ENCODE measurements around the gene C1QBP.

C1QBP gene, protein sequence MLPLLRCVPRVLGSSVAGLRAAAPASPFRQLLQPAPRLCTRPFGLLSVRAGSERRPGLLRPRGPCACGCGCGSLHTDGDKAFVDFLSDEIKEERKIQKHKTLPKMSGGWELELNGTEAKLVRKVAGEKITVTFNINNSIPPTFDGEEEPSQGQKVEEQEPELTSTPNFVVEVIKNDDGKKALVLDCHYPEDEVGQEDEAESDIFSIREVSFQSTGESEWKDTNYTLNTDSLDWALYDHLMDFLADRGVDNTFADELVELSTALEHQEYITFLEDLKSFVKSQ

DNA sequence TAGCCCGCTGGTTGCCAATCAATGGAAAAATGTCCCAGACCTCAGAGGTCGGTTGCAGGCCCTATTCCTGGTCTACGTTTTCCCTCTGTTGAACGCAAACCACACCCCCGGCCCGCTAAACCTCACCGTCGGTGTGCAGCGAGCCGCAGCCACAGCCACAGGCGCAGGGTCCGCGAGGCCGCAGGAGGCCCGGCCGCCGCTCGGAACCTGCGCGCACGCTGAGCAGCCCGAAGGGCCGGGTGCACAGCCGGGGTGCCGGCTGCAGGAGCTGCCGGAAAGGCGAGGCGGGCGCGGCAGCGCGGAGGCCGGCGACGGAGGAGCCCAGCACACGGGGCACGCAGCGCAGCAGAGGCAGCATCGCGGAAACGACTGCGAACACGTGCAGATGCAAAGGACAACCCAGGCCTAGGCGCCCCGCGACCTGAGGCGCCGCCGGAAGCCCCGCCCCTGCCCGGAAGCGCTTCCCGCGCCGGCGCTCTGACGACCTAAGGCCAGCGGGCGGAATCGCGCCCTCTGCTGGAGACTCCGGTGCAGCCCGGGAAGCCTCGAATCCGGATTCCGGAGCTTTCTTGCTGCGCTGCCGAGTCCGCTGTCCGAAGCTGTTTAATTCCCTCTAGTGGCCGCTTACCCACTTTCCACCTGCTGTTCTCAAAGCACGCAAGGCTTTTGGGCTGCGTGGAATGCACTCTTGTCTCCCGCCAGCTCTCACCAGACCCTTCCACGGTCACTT is at the start of gene C1QBP:
C1QBP (minus strand) TSS at position 440 of the 730 bp plus-strand sequence; CDS start at position 358, 82 bp downstream.
- Histone ChIP-seq H3K9me2 (replicated peaks; ENCODE audit: insufficient read depth, low read length) (no peaks in the 10 kb centered on the region), H3K4me1 (ENCODE audit: low read length) (peaks cover 10% of the 10 kb centered on the region), H3K36me3 (replicated peaks; ENCODE audit: insufficient read depth, low read length) (peaks cover 7% of the 10 kb centered on the region), H3K79me2 (ENCODE audit: low read length) (peaks cover 51% of the 10 kb centered on the region), H2AFZ (ENCODE audit: low read length) (peak within 1 kb of the TSS; percentile 80), H3K4me2 (ENCODE audit: low read depth, low read length) (peak within 1 kb of the TSS; percentile 80), H3F3A (ENCODE audit: insufficient read depth, low read length) (peaks cover 2% of the 10 kb centered on the region), H3K4me3 (ENCODE audit: low read length) (peak within 1 kb of the TSS; percentile 76), H3K9ac (ENCODE audit: low read length) (peak within 1 kb of the TSS; percentile 74), H3K27me3 (replicated peaks; ENCODE audit: insufficient read depth, low read length) (no peaks in the 10 kb centered on the region), H3K27ac (ENCODE audit: low read length) (peak within 1 kb of the TSS; percentile 50; the same call in 1 of the 2 replicates), H4K20me1 (ENCODE audit: insufficient read depth, low read length) (no peaks in the 10 kb centered on the region), H3K9me3 (replicated peaks; ENCODE audit: insufficient read depth, low read length) (no peaks in the 10 kb centered on the region)
- peak; percentile 97 for DNase-seq
- no peak for TF ChIP-seq EZH2 (optimal IDR thresholded peaks at IDR 0.05; ENCODE audit: low read depth, low read length)
- TF ChIP-seq, protein P1, sequence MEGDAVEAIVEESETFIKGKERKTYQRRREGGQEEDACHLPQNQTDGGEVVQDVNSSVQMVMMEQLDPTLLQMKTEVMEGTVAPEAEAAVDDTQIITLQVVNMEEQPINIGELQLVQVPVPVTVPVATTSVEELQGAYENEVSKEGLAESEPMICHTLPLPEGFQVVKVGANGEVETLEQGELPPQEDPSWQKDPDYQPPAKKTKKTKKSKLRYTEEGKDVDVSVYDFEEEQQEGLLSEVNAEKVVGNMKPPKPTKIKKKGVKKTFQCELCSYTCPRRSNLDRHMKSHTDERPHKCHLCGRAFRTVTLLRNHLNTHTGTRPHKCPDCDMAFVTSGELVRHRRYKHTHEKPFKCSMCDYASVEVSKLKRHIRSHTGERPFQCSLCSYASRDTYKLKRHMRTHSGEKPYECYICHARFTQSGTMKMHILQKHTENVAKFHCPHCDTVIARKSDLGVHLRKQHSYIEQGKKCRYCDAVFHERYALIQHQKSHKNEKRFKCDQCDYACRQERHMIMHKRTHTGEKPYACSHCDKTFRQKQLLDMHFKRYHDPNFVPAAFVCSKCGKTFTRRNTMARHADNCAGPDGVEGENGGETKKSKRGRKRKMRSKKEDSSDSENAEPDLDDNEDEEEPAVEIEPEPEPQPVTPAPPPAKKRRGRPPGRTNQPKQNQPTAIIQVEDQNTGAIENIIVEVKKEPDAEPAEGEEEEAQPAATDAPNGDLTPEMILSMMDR (IDR thresholded peaks at IDR 0.05; ENCODE audit: low read length) = peak; percentile 96

DNA sequence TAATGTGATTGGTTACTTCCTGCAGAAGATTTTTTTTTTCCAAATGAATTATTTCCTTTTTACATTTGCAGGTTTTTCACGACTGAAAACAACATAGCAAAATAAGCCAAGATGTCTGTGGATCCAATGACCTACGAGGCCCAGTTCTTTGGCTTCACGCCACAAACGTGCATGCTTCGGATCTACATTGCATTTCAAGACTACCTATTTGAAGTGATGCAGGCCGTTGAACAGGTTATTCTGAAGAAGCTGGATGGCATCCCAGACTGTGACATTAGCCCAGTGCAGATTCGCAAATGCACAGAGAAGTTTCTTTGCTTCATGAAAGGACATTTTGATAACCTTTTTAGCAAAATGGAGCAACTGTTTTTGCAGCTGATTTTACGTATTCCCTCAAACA is 49.8 kb upstream of the C1QBP start:
- H3K4me2 ChIP-seq (ENCODE audit: low read depth, low read length) = no peak overlapping the region
- peaks cover 8% of the 10 kb centered on the region; the same call in 1 of the 2 replicates for H3F3A ChIP-seq (ENCODE audit: insufficient read depth, low read length)
- H3K9me3 ChIP-seq (replicated peaks; ENCODE audit: insufficient read depth, low read length) = no peaks in the 10 kb centered on the region
- TF ChIP-seq, protein P1 (IDR thresholded peaks at IDR 0.05; ENCODE audit: low read length) = no peak
- TF ChIP-seq EZH2phosphoT487 (IDR thresholded peaks at IDR 0.05; ENCODE audit: low read length) (no peak), EZH2 (optimal IDR thresholded peaks at IDR 0.05; ENCODE audit: low read depth, low read length) (no peak)
- no peak overlapping the region for H2AFZ ChIP-seq (ENCODE audit: low read length)
- peaks cover 57% of the 10 kb centered on the region for H3K79me2 ChIP-seq (ENCODE audit: low read length)
- H3K4me1 ChIP-seq (ENCODE audit: low read length) = peaks cover 13% of the 10 kb centered on the region; the same call in 1 of the 2 replicates
- peaks cover 3% of the 10 kb centered on the region; the same call in 1 of the 2 replicates for H4K20me1 ChIP-seq (ENCODE audit: insufficient read depth, low read length)
- no peak overlapping the region for H3K27ac ChIP-seq (ENCODE audit: low read length)
- no peaks in the 10 kb centered on the region for H3K9me2 ChIP-seq (replicated peaks; ENCODE audit: insufficient read depth, low read length)
- H3K9ac ChIP-seq (ENCODE audit: low read length) = no peak overlapping the region
- no peak overlapping the region for H3K4me3 ChIP-seq (ENCODE audit: low read length)
- DNase-seq = no peak
- no peaks in the 10 kb centered on the region for H3K27me3 ChIP-seq (replicated peaks; ENCODE audit: insufficient read depth, low read length)
- peaks cover 26% of the 10 kb centered on the region; the same call in 1 of the 2 replicates for H3K36me3 ChIP-seq (replicated peaks; ENCODE audit: insufficient read depth, low read length)

DNA sequence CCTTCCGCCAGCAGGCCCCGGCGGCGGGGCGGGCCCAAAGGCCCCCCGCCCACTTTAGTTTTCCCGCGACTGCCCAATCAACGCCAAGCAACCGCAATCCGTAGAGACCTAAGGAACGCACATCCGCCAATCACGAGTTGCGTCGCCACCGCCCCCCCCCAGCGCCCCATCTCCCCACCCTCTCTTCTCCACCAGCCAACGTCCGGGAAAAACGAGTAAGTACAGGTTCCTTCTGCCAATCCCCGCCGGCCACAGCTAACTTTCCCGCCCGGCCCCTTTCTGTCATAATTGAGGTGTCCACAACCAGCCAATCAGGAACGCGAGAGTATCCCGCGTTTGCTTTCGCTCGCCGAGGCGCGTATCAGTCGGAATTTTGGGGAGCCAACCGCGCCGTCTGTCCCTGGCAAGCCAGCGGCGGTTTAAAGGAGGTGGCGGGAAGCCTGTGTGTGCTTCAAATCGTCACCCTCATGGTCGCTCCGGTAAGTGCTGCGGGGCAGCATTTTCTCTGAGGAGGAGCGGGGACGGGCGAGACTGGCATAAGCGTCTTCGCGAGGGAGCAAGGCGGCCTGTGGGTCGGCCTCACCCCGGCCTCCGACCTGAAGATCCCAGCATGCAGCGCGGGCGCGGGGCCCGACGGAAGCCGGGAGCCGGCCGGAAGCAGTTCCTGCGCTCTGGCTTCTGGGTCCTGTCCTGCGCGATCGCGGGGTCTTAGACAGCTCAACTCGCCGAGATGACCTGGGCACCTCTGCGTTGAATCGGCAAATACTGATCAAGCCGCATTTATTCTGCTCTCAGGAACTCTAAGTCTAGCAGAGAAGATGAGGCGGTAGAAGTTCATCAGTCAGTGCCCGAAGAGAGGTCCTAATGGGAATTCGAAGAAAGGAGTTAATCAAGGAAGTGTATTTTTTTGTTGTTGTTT is 47.5 kb upstream of the C1QBP start, which contains the start of gene MIS12:
MIS12 (plus strand) TSS at position 361 of the 919 bp plus-strand sequence. CDS start 2,297 bp downstream, outside the sequence.
- peaks cover 31% of the 10 kb centered on the region for H3K36me3 ChIP-seq (replicated peaks; ENCODE audit: insufficient read depth, low read length)
- H3K27me3 ChIP-seq (replicated peaks; ENCODE audit: insufficient read depth, low read length) = no peaks in the 10 kb centered on the region
- peaks cover 8% of the 10 kb centered on the region; the same call in 1 of the 2 replicates for H3F3A ChIP-seq (ENCODE audit: insufficient read depth, low read length)
- peak within 1 kb of the TSS; percentile 99 for H3K27ac ChIP-seq (ENCODE audit: low read length)
- H3K4me1 ChIP-seq (ENCODE audit: low read length) = peaks cover 13% of the 10 kb centered on the region; the same call in 1 of the 2 replicates
- H3K9me3 ChIP-seq (replicated peaks; ENCODE audit: insufficient read depth, low read length) = no peaks in the 10 kb centered on the region
- peak within 1 kb of the TSS; percentile 86 for H3K4me2 ChIP-seq (ENCODE audit: low read depth, low read length)
- peak; percentile 98 for DNase-seq
- H3K79me2 ChIP-seq (ENCODE audit: low read length) = peaks cover 78% of the 10 kb centered on the region
- H3K9me2 ChIP-seq (replicated peaks; ENCODE audit: insufficient read depth, low read length) = no peaks in the 10 kb centered on the region
- H3K9ac ChIP-seq (ENCODE audit: low read length) = peak within 1 kb of the TSS; percentile 99
- TF ChIP-seq EZH2 (optimal IDR thresholded peaks at IDR 0.05; ENCODE audit: low read depth, low read length) (no peak), EZH2phosphoT487 (IDR thresholded peaks at IDR 0.05; ENCODE audit: low read length) (no peak)
- TF ChIP-seq, protein P1 (IDR thresholded peaks at IDR 0.05; ENCODE audit: low read length) = no peak
- H4K20me1 ChIP-seq (ENCODE audit: insufficient read depth, low read length) = peaks cover 3% of the 10 kb centered on the region; the same call in 1 of the 2 replicates
- peak within 1 kb of the TSS; percentile 88 for H3K4me3 ChIP-seq (ENCODE audit: low read length)
- H2AFZ ChIP-seq (ENCODE audit: low read length) = peak within 1 kb of the TSS; percentile 90

Measured in MM.1S (cell line).